Measurements from ENCODE around the gene TRIM66.

Gene TRIM66

DNA sequence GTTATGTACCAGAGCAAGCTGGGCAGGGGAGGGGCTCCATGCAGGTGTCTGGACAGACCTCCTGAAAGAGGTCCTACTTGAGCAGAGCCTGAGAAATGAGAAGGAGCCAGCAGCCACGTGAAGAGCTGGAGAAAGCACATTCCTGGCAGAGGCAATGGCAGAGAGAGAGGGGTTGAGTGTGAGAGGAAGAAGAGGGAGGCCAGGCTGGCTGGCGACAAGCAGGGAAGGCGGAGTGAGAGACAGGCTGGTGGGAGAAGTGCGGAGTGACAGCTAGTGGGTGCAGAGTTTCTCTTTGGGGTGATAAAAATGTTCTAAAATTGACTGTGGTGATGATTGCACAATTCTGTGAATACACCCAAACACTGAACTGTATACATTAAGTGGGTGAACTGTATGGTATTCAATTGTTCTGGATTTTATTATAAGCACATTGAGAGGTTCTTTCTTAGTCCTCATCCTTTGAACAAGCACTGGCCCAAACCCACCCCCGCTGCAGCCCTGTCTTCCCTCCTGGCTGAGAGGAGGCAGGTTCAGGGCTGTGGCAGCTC is 29.5 kb upstream of the TRIM66 start:
- no peak for TF ChIP-seq FOXM1 (IDR thresholded peaks at IDR 0.05; ENCODE audit: borderline replicate concordance, low read depth)
- TF ChIP-seq NFIC (IDR thresholded peaks at IDR 0.05): no peak
- no peak for TF ChIP-seq ZBTB7A (IDR thresholded peaks at IDR 0.05; ENCODE audit: low read depth)
- TF ChIP-seq CREB1 (IDR thresholded peaks at IDR 0.05; ENCODE audit: low read depth): no peak
- no peak for TF ChIP-seq YY1 (IDR thresholded peaks at IDR 0.05; ENCODE audit: low read depth)
- TF ChIP-seq, protein P1, sequence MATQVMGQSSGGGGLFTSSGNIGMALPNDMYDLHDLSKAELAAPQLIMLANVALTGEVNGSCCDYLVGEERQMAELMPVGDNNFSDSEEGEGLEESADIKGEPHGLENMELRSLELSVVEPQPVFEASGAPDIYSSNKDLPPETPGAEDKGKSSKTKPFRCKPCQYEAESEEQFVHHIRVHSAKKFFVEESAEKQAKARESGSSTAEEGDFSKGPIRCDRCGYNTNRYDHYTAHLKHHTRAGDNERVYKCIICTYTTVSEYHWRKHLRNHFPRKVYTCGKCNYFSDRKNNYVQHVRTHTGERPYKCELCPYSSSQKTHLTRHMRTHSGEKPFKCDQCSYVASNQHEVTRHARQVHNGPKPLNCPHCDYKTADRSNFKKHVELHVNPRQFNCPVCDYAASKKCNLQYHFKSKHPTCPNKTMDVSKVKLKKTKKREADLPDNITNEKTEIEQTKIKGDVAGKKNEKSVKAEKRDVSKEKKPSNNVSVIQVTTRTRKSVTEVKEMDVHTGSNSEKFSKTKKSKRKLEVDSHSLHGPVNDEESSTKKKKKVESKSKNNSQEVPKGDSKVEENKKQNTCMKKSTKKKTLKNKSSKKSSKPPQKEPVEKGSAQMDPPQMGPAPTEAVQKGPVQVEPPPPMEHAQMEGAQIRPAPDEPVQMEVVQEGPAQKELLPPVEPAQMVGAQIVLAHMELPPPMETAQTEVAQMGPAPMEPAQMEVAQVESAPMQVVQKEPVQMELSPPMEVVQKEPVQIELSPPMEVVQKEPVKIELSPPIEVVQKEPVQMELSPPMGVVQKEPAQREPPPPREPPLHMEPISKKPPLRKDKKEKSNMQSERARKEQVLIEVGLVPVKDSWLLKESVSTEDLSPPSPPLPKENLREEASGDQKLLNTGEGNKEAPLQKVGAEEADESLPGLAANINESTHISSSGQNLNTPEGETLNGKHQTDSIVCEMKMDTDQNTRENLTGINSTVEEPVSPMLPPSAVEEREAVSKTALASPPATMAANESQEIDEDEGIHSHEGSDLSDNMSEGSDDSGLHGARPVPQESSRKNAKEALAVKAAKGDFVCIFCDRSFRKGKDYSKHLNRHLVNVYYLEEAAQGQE (IDR thresholded peaks at IDR 0.05; ENCODE audit: low read depth): no peak
- TF ChIP-seq EGR1 (IDR thresholded peaks at IDR 0.05): no peak
- no peak for TF ChIP-seq RAD21 (IDR thresholded peaks at IDR 0.05; ENCODE audit: low read depth)
- TF ChIP-seq CEBPB (IDR thresholded peaks at IDR 0.05): no peak
- no peak for TF ChIP-seq TAF1 (IDR thresholded peaks at IDR 0.05; ENCODE audit: low read depth)

GRCh38 chr11:8709777-8710176 is 27.3 kb upstream of the TRIM66 start:
- TF ChIP-seq, protein P2, sequence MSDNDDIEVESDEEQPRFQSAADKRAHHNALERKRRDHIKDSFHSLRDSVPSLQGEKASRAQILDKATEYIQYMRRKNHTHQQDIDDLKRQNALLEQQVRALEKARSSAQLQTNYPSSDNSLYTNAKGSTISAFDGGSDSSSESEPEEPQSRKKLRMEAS (IDR thresholded peaks at IDR 0.05): no peak
- TF ChIP-seq TAF1 (IDR thresholded peaks at IDR 0.05; ENCODE audit: low read depth) (no peak), FOXM1 (IDR thresholded peaks at IDR 0.05; ENCODE audit: borderline replicate concordance, low read depth) (no peak), CREB1 (IDR thresholded peaks at IDR 0.05; ENCODE audit: low read depth) (no peak), TEAD4 (IDR thresholded peaks at IDR 0.05) (no peak), ZBTB7A (IDR thresholded peaks at IDR 0.05; ENCODE audit: low read depth) (no peak), NFIC (IDR thresholded peaks at IDR 0.05) (no peak), EP300 (IDR thresholded peaks at IDR 0.05; ENCODE audit: borderline replicate concordance) (no peak), USF1 (IDR thresholded peaks at IDR 0.05) (no peak), YY1 (IDR thresholded peaks at IDR 0.05; ENCODE audit: low read depth) (no peak), CEBPB (IDR thresholded peaks at IDR 0.05) (no peak), EGR1 (IDR thresholded peaks at IDR 0.05) (no peak), RAD21 (IDR thresholded peaks at IDR 0.05; ENCODE audit: low read depth) (no peak), TCF12 (IDR thresholded peaks at IDR 0.05; ENCODE audit: low read depth) (no peak)
- TF ChIP-seq, protein P1 (IDR thresholded peaks at IDR 0.05; ENCODE audit: low read depth): no peak

- TF ChIP-seq ZBTB7A (IDR thresholded peaks at IDR 0.05; ENCODE audit: low read depth) (no peak), FOXM1 (IDR thresholded peaks at IDR 0.05; ENCODE audit: borderline replicate concordance, low read depth) (no peak), EGR1 (IDR thresholded peaks at IDR 0.05) (no peak), NFIC (IDR thresholded peaks at IDR 0.05) (no peak), EP300 (IDR thresholded peaks at IDR 0.05; ENCODE audit: borderline replicate concordance) (no peak), CREB1 (IDR thresholded peaks at IDR 0.05; ENCODE audit: low read depth) (no peak), CEBPB (IDR thresholded peaks at IDR 0.05) (no peak), TAF1 (IDR thresholded peaks at IDR 0.05; ENCODE audit: low read depth) (no peak), USF1 (IDR thresholded peaks at IDR 0.05) (no peak), RAD21 (IDR thresholded peaks at IDR 0.05; ENCODE audit: low read depth) (no peak)
- TF ChIP-seq, protein P1 (IDR thresholded peaks at IDR 0.05; ENCODE audit: low read depth): no peak
- TF ChIP-seq, protein P2 (IDR thresholded peaks at IDR 0.05): no peak
Measured at GRCh38 chr11:8709002-8709672, 26.7 kb upstream of the TRIM66 start.

- TF ChIP-seq TCF12 (IDR thresholded peaks at IDR 0.05; ENCODE audit: low read depth) (no peak), YY1 (IDR thresholded peaks at IDR 0.05; ENCODE audit: low read depth) (no peak), EGR1 (IDR thresholded peaks at IDR 0.05) (no peak), EP300 (IDR thresholded peaks at IDR 0.05; ENCODE audit: borderline replicate concordance) (no peak), NFIC (IDR thresholded peaks at IDR 0.05) (no peak), CREB1 (IDR thresholded peaks at IDR 0.05; ENCODE audit: low read depth) (no peak), FOXM1 (IDR thresholded peaks at IDR 0.05; ENCODE audit: borderline replicate concordance, low read depth) (no peak)
- TF ChIP-seq, protein P1 (IDR thresholded peaks at IDR 0.05; ENCODE audit: low read depth): no peak
Measured at GRCh38 chr11:8707541-8708191, 25.2 kb upstream of the TRIM66 start.
